ENCODE data around the gene RBM34.

GRCh38 chr1:235160383-235160956 lies 580 bp downstream of the RBM34 start:
- TF ChIP-seq EP300 (IDR thresholded peaks at IDR 0.05): no peak
- no peak for TF ChIP-seq POLR2A (IDR thresholded peaks at IDR 0.05)

Data from gastroesophageal sphincter (tissue), 2 donors.